Activated CD4-positive, alpha-beta T cell treated with anti-CD3 and anti-CD28 coated beads, Interleukin-2, Interleukin-6, amounts not matched to agents 100 ng/mL and 50 ng/mL, durations not matched to agents 16 hours and 8 hours (primary cell): Measurements from ENCODE around the gene HMG20B.
"Not testable (repeated sequence)": the region's sequence is repeated elsewhere in the genome, so short reads cannot be mapped to it uniquely, and the experiment has no call there.

ENCODE experiments used
- DNase-seq: peaks from one replicate; pipeline ENCODE4 v3.0.0-alpha.2; 2020

HMG20B gene

GRCh38 chr19:3556978-3557460 lies 15.7 kb upstream of the HMG20B start:
- peak; percentile 57 for DNase-seq

DNA sequence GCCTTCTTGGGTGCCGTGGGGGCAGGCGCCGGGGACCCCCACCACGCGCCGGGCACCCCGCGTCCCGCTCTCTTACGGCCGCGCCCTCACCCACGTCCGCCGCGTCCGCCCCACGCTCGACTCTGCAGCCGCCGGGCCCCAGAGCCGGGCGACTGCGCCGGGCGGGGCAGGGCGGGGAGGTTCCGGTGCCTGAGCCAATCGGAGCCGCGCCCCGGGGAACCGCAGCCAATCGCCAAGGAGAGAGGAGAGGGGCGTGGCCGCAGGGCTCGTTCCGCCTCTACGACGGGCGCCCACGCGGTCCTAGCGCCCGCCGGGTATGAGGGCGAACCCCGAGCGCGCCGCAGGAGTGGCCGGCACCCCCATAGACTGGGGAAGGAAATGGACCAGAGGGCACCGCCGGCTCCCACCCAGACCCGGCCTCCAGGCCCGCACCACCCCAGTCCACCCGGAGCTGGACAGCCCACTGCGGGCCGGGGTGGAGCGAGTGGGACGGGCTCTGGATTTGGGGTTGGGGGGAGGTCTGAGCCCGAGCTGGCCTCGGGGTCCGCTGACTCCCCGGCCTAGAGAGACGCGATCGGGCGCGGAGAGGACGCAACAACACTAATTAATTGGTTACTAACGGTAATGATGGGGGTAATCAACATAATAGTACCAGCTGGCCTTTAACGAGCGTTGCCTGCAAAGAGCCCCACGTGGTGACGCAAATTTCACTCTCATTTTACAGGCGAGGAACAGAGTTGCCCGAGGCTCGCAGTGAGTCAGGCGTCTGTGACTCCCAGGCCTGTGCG lies 15.1 kb upstream of the HMG20B start, which contains the start of gene MFSD12:
MFSD12 (minus strand) TSS at position 126 of the 788 bp plus-strand sequence. CDS start 183 bp downstream, outside the sequence.
- DNase-seq: peak; percentile 97

DNA sequence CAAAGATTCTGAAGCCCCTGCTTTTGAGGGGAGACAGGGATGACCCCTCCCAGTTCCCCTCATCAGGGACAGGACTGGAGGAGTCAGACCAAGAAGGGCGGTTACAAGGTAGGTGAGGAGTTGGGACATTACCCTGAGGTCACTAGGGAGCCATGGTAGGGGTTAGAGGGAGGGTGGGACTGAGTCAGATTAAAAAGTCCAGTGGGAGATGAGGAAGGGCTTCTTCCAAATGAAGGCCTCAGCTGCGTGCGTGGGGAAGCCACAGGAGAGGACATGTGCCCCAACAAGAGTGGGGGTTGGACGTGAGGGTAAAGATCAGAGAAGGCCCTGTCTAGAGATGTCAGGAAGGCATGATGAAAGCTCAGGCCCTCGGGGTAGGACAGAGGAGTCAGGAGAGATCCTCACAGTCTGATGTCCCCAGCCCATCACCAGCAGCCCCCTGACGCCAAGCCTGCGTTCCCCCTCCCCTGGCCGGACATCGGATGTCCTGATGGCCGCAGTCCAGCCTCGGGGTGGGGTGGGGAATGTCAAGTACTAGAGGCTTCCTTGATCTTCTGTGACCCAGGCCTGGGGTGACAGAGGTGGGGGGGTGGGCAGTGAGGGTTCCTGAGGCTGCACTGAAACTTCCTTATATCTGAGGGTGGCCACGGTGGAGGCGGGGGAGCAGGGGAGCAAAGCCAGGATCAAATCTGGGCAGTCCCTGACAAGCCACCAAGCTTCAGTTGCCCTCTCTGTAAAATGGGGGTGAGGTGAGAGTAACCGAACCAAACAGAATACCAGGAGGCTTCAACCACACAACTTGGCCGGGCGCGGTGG lies 8.8 kb upstream of the HMG20B start:
- DNase-seq: no peak

- no peak for DNase-seq
Measured at GRCh38 chr19:3565139-3565538, 7.6 kb upstream of the HMG20B start.

DNA sequence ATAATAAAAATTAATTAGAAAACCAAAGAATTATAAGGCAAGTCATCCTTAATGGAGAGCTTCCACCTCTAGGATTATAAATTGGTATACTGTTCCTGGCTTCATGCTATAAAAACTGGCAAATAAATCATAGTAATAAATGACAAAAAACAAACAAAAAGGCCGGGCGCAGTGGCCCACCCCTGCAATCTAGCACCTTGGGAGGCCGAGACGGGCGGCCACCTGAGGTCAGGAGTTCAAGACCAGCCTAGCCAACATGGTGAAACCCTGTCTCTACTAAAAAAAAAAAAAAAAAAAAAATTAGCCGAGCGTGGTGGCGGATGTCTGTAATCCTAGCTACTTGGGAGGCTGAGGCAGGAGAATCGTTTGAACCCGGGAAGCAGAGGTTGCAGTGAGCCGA lies 2.7 kb upstream of the HMG20B start:
- not testable (repeated sequence) for DNase-seq

- DNase-seq: no peak
Measured at GRCh38 chr19:3570606-3571011, 2.1 kb upstream of the HMG20B start.

GRCh38 chr19:3572132-3572854 lies 451 bp upstream of the HMG20B start:
- peak; percentile 100 for DNase-seq

GRCh38 chr19:3573162-3573857 lies 566 bp downstream of the HMG20B start:
- DNase-seq: peak; percentile 26

GRCh38 chr19:3573858-3574637 lies 1.3 kb downstream of the HMG20B start:
- DNase-seq: peak; percentile 97

GRCh38 chr19:3575260-3575741 lies 2.6 kb downstream of the HMG20B start:
- DNase-seq: peak; percentile 34

- DNase-seq: no peak
Measured at GRCh38 chr19:3575949-3576673, 3.4 kb downstream of the HMG20B start.

DNA sequence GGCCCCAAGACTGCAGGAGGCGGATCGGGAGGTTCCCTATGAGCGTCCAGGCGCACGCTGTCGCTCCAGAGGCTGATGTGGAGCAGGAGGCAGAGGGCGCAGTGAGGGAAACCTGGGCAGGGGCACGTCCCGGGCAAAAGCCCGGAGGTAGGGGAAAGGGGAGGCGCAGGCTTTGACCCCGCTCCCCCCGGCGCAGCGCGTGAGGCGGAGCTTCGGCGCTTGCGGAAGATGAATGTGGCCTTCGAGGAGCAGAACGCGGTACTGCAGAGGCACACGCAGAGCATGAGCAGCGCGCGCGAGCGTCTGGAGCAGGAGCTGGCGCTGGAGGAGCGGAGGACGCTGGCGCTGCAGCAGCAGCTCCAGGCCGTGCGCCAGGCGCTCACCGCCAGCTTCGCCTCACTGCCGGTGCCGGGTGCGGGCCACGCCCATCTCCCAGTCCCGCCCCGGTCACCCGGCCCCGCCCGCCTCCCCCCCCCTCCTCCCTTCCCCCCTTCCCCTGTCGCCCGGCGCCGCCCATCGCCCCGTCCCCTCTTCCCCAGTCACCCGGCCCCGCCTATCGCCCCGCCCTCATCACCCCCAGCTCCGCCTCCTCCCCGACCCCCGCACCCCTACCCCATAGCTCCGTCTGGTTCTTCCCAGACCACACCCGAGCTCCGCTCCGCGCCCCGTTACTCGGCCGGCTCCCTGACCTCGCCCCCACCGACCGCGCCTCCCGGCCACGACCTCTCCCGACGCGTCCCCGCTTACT lies 4.1 kb downstream of the HMG20B start:
- DNase-seq: no peak

DNA sequence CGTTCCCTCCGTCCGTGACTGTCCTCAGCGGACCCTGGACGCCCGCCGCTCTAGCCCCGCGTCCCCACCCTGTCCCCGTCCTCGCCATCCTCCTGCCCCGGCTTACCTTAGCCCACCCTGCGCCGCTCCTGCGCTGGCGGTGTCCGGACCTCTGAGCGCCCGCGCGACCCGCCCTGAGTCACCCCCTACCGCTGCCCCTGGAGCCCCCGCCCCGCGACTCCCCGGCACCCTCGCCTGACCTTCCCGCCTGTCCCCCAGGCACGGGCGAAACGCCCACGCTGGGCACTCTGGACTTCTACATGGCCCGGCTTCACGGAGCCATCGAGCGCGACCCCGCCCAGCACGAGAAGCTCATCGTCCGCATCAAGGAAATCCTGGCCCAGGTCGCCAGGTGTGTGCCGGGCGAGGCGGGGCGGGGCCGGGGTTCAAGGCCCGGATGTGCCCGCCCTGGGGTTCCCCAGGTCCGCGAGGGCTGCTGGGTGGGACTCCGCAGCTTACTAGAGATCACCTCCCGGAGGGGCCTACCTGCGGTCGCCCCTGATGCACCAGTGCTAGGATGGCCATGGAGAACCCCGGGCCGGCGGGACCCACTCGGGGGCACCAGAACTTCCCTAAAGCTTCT lies 5.1 kb downstream of the HMG20B start:
- no peak for DNase-seq

GRCh38 chr19:3578390-3578789 lies 5.6 kb downstream of the HMG20B start:
- DNase-seq: no peak

- no peak for DNase-seq
Measured at GRCh38 chr19:3580156-3580934, 7.6 kb downstream of the HMG20B start.

- not testable (repeated sequence) for DNase-seq
Measured at GRCh38 chr19:3581792-3582191, 9.0 kb downstream of the HMG20B start.

DNA sequence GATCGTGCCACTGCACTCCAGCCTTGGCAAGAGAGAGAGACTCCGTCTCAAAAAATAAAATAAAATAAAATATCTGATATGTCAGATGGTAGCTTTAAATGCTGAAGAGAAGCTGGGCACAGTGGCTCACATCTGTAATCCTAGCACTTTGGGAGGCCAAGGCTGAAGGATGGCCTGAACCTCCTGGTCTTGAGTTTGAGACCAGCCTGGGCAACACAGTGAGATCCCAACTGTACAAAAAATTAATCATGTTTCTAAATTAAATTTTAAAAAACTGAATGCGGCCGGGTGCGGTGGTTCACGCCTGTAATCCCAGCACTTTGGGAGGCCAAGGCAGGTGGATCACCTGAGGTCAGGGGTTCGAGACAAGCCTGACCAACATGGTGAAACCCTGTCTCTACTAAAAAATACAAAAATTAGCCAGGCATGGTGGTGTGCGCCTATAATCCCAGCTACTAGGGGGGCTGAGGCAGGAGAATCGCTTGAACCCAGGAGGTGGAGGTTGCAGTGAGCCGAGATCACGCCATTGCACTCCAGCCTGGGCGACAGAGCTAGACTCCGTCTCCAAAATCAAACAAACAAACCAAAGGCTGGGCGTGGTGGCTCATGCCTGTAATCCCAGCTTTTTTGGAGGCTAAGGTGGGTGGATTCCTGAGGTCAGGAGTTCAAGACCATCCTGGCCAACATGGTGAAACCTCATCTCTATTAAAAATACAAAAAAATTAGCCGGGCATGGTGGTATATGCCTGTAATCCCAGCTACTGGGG lies 11.5 kb downstream of the HMG20B start:
- not testable (repeated sequence) for DNase-seq
